ENCODE measurements around the gene RND2. TPM values are rescaled to one million over a fixed set of nuclear protein-coding genes. Genes with fewer than 3 reads are reported as not detected.
A peak's percentile ranks its signal among the peaks of the same experiment; 100 is the strongest.

The RND2 gene
- total and polyA plus RNA-seq, 2 of the 13 experiments (the other 11 are each of a cell fraction or from before 2014, with no cell fraction given) = 0.05 to 0.11 TPM

GRCh38 chr17:43006639-43007551 lies 18.1 kb upstream of the RND2 start, which contains the start of gene IFI35 (continued):
- no peak for TF ChIP-seq CEBPZ (IDR thresholded peaks at IDR 0.05; ENCODE audit: low read length)
- no peak for TF ChIP-seq HMGA1 (CRISPR knock-in tag; conservative IDR thresholded peaks at IDR 0.05)
- TF ChIP-seq ZNF407 (CRISPR knock-in tag; IDR thresholded peaks at IDR 0.05; ENCODE audit: not compliant biosample characterization) = no peak
- TF ChIP-seq ZMYM2 (CRISPR knock-in tag; IDR thresholded peaks at IDR 0.05) = 0 out of 2 replicates have a peak, but pooled peaks have one; percentile 19
- 0 out of 2 replicates have a peak, but pooled peaks have one; percentile 41 for TF ChIP-seq ZNF251 (CRISPR knock-in tag; IDR thresholded peaks at IDR 0.05)
- no peak for TF ChIP-seq AKAP8 (CRISPR knock-in tag; IDR thresholded peaks at IDR 0.05)
- no peak for TF ChIP-seq AFF4 (CRISPR knock-in tag; IDR thresholded peaks at IDR 0.05)
- TF ChIP-seq ZSCAN25 (CRISPR knock-in tag; IDR thresholded peaks at IDR 0.05) = peak; percentile 47; the same call in 1 of the 2 replicates
- no peak for TF ChIP-seq TFDP1 (CRISPR knock-in tag; IDR thresholded peaks at IDR 0.05; ENCODE audit: borderline replicate concordance)
- TF ChIP-seq HDAC2 (CRISPR knock-in tag; IDR thresholded peaks at IDR 0.05) = peak; percentile 43; the same call in 1 of the 2 replicates

All from HepG2 (cell line).